Fibroblast of skin of right quadriceps (primary cell): ENCODE data around the gene RACGAP1.
"Not testable (repeated sequence)": the region's sequence is repeated elsewhere in the genome, so short reads cannot be mapped to it uniquely, and the experiment has no call there.

Experiments
- DNase-seq: peaks from one replicate; pipeline ENCODE4 v3.0.0-alpha.2; 2013

The RACGAP1 gene

GRCh38 chr12:50024805-50025186 is 498 bp downstream of the RACGAP1 start:
- DNase-seq = no peak

GRCh38 chr12:50024227-50024626 is 1.1 kb downstream of the RACGAP1 start:
- no peak for DNase-seq

- no peak for DNase-seq
Measured at GRCh38 chr12:50022903-50023302, 2.4 kb downstream of the RACGAP1 start.

GRCh38 chr12:50021031-50021430 is 4.3 kb downstream of the RACGAP1 start:
- no peak for DNase-seq

- DNase-seq = no peak
Measured at GRCh38 chr12:50019524-50019923, 5.8 kb downstream of the RACGAP1 start.

GRCh38 chr12:50018968-50019367 is 6.3 kb downstream of the RACGAP1 start:
- no peak for DNase-seq

- DNase-seq = no peak
Measured at GRCh38 chr12:50018154-50018553, 7.1 kb downstream of the RACGAP1 start.

GRCh38 chr12:50017641-50018040 is 7.7 kb downstream of the RACGAP1 start:
- peak; percentile 32 for DNase-seq

- peak; percentile 84 for DNase-seq
Measured at GRCh38 chr12:50016501-50017475, 8.5 kb downstream of the RACGAP1 start.

GRCh38 chr12:50014342-50014741 is 11.0 kb downstream of the RACGAP1 start:
- DNase-seq = no peak

GRCh38 chr12:50013361-50014147 is 11.7 kb downstream of the RACGAP1 start:
- no peak for DNase-seq

GRCh38 chr12:50006754-50007442 is 18.4 kb downstream of the RACGAP1 start:
- DNase-seq = peak; percentile 42

GRCh38 chr12:50006280-50006679 is 19.0 kb downstream of the RACGAP1 start:
- no peak for DNase-seq

- no peak for DNase-seq
Measured at GRCh38 chr12:50005175-50005574, 20.1 kb downstream of the RACGAP1 start.

- no peak for DNase-seq
Measured at GRCh38 chr12:50004696-50005095, 20.6 kb downstream of the RACGAP1 start.

- DNase-seq = peak; percentile 37
Measured at GRCh38 chr12:50003595-50003994, 21.7 kb downstream of the RACGAP1 start.

- no peak for DNase-seq
Measured at GRCh38 chr12:49998453-49998852, 26.8 kb downstream of the RACGAP1 start.

- DNase-seq = no peak
Measured at GRCh38 chr12:49990273-49990672, 35.0 kb downstream of the RACGAP1 start.

GRCh38 chr12:49989400-49989799 is 35.9 kb downstream of the RACGAP1 start:
- not testable (repeated sequence) for DNase-seq

- DNase-seq = no peak
Measured at GRCh38 chr12:49987625-49988303, 37.5 kb downstream of the RACGAP1 start.

GRCh38 chr12:49986476-49986875 is 38.8 kb downstream of the RACGAP1 start:
- not testable (repeated sequence) for DNase-seq

GRCh38 chr12:49985981-49986380 is 39.3 kb downstream of the RACGAP1 start:
- DNase-seq = no peak
